Body of pancreas (tissue), 4 donors: ENCODE data around the gene KHK. TPM values are rescaled to one million over a fixed set of nuclear protein-coding genes. Genes with fewer than 3 reads are reported as not detected.

Experiments
- ATAC-seq: fragments of 150-250 bp; one replicate; pipeline ENCODE4 v1.9.1; 2016
- DNase-seq, 4 donors: peaks; one replicate each; pipeline ENCODE4 v3.0.0-alpha.2; 2019
- H3K27ac ChIP-seq, 4 donors: fragments of 200-600 bp; sonication (generic); 1 replicate in 3 of 4; 2 replicates in 1 of 4; pipeline versions ENCODE4 v1.5.1 to v1.6.1; 2016 to 2019; ENCODE audit warnings: mild to moderate bottlenecking in 1 of 4, mixed read lengths in 1 of 4, moderate library complexity in 1 of 4
- H3K27me3 ChIP-seq, 2 donors: fragments of 200-600 bp; sonication (generic); one replicate each; pipeline ENCODE4 v1.6.0; 2016; ENCODE audit warnings: mild to moderate bottlenecking in 1 of 2
- H3K36me3 ChIP-seq, 2 donors: fragments of 200-600 bp; sonication (generic); replicated peaks in 1 of 2; 2 replicates each; pipeline ENCODE4 v1.5.1; 2016; ENCODE audit warnings: low read depth in 2 of 2; ENCODE audit not compliant: insufficient read depth in 1 of 2
- H3K4me1 ChIP-seq: fragments of 200-600 bp; sonication (generic); one replicate; pipeline ENCODE4 v1.6.0; 2016
- H3K4me3 ChIP-seq, 2 donors: fragments of 200-600 bp; sonication (generic); 1 replicate in 1 of 2; 2 replicates in 1 of 2; pipeline ENCODE4 v1.5.1; 2016 to 2019
- H3K9me3 ChIP-seq, 3 donors: fragments of 200-600 bp; sonication (generic); 1 replicate in 2 of 3; 2 replicates in 1 of 3; pipeline ENCODE4 v1.5.1; 2016
- POLR2A ChIP-seq, 3 donors: fragments of 450-650 bp; IDR thresholded peaks; one replicate each; pipeline ENCODE4 v1.6.1; 2016; ENCODE audit warnings: antibody characterized with exemption in 3 of 3, mild to moderate bottlenecking in 2 of 3
- WGBS, 2 donors: methylation state at CpG; one replicate each; pipeline ENCODE4 v1.1.5; 2017; 5-methylcytosine and 5-hydroxymethylcytosine counted together
- intact Hi-C: fragments of 100-400 bp; cut with DNase I; formaldehyde crosslinking; loops from one replicate; pipeline ENCODE4 v1.15.1; 2023
- total RNA-seq, 2 donors: library from RNA; depleted of rRNA; stranded (reverse); fragments of >200 nt; gene quantifications; one replicate each; pipeline ENCODE4 v1.1.0, GENCODE V29; 2016
- TF ChIP-seq, protein P1 (sequence below), 7 experiments: fragments of 450-650 bp in 4 of 7; fragments of 200-600 bp in 3 of 7; sonication (generic) in 3 of 7; IDR thresholded peaks; one replicate each; pipeline ENCODE4 v1.5.1; 2016 to 2019; ENCODE audit warnings: antibody characterized with exemption in 7 of 7

Gene KHK
- total RNA-seq = 1 to 10 TPM; 4.2 to 7.3 TPM

DNA sequence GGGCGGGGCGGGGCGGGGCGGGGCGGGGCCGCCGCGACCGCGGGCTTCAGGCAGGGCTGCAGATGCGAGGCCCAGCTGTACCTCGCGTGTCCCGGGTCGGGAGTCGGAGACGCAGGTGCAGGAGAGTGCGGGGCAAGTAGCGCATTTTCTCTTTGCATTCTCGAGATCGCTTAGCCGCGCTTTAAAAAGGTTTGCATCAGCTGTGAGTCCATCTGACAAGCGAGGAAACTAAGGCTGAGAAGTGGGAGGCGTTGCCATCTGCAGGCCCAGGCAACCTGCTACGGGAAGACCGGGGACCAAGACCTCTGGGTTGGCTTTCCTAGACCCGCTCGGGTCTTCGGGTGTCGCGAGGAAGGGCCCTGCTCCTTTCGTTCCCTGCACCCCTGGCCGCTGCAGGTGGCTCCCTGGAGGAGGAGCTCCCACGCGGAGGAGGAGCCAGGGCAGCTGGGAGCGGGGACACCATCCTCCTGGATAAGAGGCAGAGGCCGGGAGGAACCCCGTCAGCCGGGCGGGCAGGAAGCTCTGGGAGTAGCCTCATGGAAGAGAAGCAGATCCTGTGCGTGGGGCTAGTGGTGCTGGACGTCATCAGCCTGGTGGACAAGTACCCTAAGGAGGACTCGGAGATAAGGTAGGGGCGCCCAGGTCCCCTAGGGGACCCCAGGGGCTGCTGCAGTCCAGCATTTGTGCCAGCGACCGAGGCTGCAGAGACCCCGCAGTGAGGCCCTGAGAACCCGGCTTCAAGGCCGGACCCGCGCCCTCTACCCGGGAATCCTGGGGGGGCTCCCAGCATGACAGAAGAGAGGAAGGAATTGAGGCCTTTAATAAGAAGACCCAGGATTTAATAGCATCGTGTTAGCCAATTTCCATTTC, at the start of gene KHK:
Gene KHK (plus strand): TSS at position 49 of the 870 bp plus-strand sequence. CDS start 488 bp downstream, at position 537.
- H3K27ac ChIP-seq = peak within 1 kb of the TSS; percentile 76 to 96 (median 86)
- intact Hi-C loops = no loop called here
- no peaks in the 10 kb centered on the region for H3K36me3 ChIP-seq
- no peak for TF ChIP-seq POLR2A (IDR thresholded peaks at IDR 0.05)
- TF ChIP-seq, protein P1, sequence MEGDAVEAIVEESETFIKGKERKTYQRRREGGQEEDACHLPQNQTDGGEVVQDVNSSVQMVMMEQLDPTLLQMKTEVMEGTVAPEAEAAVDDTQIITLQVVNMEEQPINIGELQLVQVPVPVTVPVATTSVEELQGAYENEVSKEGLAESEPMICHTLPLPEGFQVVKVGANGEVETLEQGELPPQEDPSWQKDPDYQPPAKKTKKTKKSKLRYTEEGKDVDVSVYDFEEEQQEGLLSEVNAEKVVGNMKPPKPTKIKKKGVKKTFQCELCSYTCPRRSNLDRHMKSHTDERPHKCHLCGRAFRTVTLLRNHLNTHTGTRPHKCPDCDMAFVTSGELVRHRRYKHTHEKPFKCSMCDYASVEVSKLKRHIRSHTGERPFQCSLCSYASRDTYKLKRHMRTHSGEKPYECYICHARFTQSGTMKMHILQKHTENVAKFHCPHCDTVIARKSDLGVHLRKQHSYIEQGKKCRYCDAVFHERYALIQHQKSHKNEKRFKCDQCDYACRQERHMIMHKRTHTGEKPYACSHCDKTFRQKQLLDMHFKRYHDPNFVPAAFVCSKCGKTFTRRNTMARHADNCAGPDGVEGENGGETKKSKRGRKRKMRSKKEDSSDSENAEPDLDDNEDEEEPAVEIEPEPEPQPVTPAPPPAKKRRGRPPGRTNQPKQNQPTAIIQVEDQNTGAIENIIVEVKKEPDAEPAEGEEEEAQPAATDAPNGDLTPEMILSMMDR (IDR thresholded peaks at IDR 0.05) = no peak
- DNase-seq (peak; percentile 57 to 73 (median 66)), ATAC-seq (peak; percentile 11)
- H3K9me3 ChIP-seq = no peaks in the 10 kb centered on the region
- WGBS, 2 donors = 7 to 28% methylated on average over 21 to 52 of the region's 54 CpGs
- H3K4me1 ChIP-seq = peaks cover 26% of the 10 kb centered on the region
- no peaks in the 10 kb centered on the region for H3K27me3 ChIP-seq
- peak within 1 kb of the TSS; percentile 55 to 74 for H3K4me3 ChIP-seq

DNA sequence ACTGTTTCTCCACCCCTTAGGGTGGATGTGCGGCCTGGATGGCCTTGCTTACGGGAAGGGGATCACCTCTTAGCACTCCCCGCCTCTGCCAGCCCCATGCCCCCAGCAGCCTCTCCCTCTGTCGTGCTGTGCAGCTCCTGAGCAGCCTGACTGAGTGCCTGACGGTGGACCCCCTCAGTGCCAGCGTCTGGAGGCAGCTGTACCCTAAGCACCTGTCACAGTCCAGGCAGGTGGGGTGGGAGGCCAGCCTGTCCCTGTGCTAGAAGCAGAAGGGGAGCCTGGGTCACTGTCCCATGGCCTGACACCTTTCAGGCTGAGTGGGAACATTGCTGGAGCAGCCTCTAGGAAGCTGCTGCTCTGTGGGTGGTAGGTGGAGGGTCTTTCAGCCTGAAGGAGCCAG, 48.6 kb upstream of the KHK start:
- 87% methylated on average over 6 of the region's 6 CpGs; no CpG with 5 or more reads in 1 of the 2 donors for WGBS, 2 donors
- Histone ChIP-seq H3K9me3 (no peaks in the 10 kb centered on the region), H3K27me3 (no peaks in the 10 kb centered on the region), H3K4me1 (peaks cover 31% of the 10 kb centered on the region), H3K4me3 (no peak overlapping the region), H3K36me3 (peaks cover 35 to 43% of the 10 kb centered on the region in 2 donors), H3K27ac (no peak overlapping the region)
- TF ChIP-seq, protein P1 (IDR thresholded peaks at IDR 0.05) = no peak
- TF ChIP-seq POLR2A (IDR thresholded peaks at IDR 0.05) = no peak
- DNase-seq (no peak), ATAC-seq (no peak)
- intact Hi-C loops = no loop called here

DNA sequence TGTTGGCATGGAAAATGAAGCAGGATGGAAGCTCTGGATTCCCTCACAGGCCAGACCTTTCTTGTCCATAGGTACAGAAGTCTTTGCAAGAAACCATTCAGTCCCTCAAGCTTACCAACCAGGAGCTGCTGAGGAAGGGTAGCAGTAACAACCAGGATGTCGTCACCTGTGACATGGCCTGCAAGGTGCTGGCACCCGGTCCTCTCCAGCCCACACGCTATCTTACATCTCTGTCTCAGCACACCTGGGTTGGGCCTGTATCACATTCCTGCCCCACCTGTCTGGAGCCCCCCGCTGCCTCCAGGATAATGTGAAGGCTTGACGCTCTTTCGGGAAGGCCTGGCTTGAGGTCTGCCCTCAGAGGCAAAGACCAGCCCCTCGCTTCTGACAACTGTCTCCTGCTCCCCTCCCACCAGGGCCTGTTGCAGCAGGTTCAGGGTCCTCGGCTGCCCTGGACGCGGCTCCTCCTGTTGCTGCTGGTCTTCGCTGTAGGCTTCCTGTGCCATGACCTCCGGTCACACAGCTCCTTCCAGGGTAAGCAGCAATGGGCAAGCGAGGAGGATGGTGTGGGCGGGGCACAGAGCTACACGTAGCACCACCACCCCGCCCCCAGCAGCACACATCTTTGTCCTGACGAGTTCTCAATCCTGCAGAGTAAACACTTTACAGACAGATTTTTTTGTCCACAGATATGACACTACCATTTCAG, 47.8 kb upstream of the KHK start:
- H3K27ac ChIP-seq = no peak overlapping the region
- ATAC-seq (no peak), DNase-seq (no peak)
- peaks cover 28% of the 10 kb centered on the region for H3K4me1 ChIP-seq
- intact Hi-C loops = no loop called here
- no peaks in the 10 kb centered on the region for H3K27me3 ChIP-seq
- H3K36me3 ChIP-seq = peaks cover 35 to 43% of the 10 kb centered on the region in 2 donors
- H3K4me3 ChIP-seq = no peak overlapping the region
- WGBS, 2 donors = 86 to 87% methylated on average over 13 to 16 of the region's 17 CpGs
- no peaks in the 10 kb centered on the region for H3K9me3 ChIP-seq
- no peak for TF ChIP-seq POLR2A (IDR thresholded peaks at IDR 0.05)
- TF ChIP-seq, protein P1 (IDR thresholded peaks at IDR 0.05) = no peak

DNA sequence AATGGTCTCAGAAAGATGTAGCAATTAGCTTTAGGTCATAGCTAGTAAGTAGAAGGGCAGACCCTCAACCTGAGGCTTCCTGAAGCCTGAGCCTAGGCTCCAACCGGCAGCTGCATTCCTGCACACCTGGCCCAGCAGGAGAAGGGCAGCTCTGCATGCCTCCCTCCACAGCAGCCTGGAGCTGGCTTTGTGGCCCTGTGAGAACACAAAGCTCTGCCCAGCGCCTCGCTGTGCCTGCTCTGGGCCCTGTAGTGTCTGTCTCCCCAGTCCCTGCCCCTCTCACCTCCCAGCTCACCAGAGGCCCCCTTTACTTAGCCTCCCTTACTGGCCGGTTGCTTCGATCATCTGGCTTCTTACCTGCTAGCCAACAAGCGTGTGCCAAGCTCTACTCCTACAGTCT, 47.1 kb upstream of the KHK start:
- WGBS, 2 donors = 71 to 80% methylated on average over 5 to 6 of the region's 6 CpGs
- intact Hi-C loops = no loop called here

DNA sequence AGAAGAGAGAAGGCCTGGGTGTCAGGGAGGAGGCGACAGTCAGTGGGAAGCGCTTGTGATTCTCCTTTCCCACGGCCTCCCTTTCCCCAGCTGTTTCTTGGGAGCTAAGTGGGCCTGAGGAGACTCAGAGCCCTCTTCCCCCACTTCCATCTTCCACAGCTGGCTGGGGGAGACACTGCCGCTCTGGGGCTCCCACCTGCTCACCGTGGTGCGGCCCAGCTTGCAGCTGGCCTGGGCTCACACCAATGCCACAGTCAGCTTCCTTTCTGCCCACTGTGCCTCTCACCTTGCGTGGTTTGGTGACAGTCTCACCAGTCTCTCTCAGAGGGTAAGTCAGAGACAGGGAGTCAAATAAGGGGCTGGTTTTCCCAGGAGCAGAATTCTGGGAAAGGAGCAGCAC, 46.7 kb upstream of the KHK start:
- Histone ChIP-seq H3K9me3 (no peaks in the 10 kb centered on the region), H3K36me3 (peaks cover 35 to 43% of the 10 kb centered on the region in 2 donors), H3K4me1 (peaks cover 17% of the 10 kb centered on the region), H3K27ac (no peak overlapping the region), H3K4me3 (no peak overlapping the region), H3K27me3 (no peaks in the 10 kb centered on the region)
- intact Hi-C loops = no loop called here
- TF ChIP-seq, protein P1 (IDR thresholded peaks at IDR 0.05) = no peak
- WGBS, 2 donors = 96% methylated on average over 4 to 7 of the region's 7 CpGs
- DNase-seq (no peak), ATAC-seq (no peak)

More for the DNA sequence above, 47.1 kb upstream of the KHK start:
- Histone ChIP-seq H3K27ac (no peak overlapping the region), H3K4me3 (no peak overlapping the region), H3K36me3 (peaks cover 35 to 43% of the 10 kb centered on the region in 2 donors), H3K9me3 (no peaks in the 10 kb centered on the region), H3K27me3 (no peaks in the 10 kb centered on the region), H3K4me1 (peaks cover 22% of the 10 kb centered on the region)
- DNase-seq = no peak
- ATAC-seq = no peak
- no peak for TF ChIP-seq POLR2A (IDR thresholded peaks at IDR 0.05)
